ENCODE measurements around the gene ALK. TPM values are rescaled to one million over a fixed set of nuclear protein-coding genes. Genes with fewer than 3 reads are reported as not detected.
A peak's percentile ranks its signal among the peaks of the same experiment; 100 is the strongest.

The ALK gene
- total RNA-seq, 3 donors from 2014 or later = 0.07 to 2.4 (median 0.09) TPM

GRCh38 chr2:29619689-29620088 is 301.7 kb downstream of the ALK start:
- no peaks in the 10 kb centered on the region for H3K4me1 ChIP-seq (ENCODE audit: low read depth)
- intact Hi-C loops (cut with DNase I, micrococcal nuclease) = no loop called here
- DNase-seq = no peak
- H3K4me3 ChIP-seq = no peak overlapping the region
- H3K36me3 ChIP-seq (ENCODE audit: low read depth) = no peaks in the 10 kb centered on the region
- H3K9me3 ChIP-seq = no peaks in the 10 kb centered on the region
- TF ChIP-seq CTCF (IDR thresholded peaks at IDR 0.05) = no peak
- ATAC-seq = no peak

GRCh38 chr2:29618024-29618423 is 303.4 kb downstream of the ALK start:
- intact Hi-C loops (cut with DNase I, micrococcal nuclease) = no loop called here
- Histone ChIP-seq H3K4me1 (ENCODE audit: low read depth) (no peaks in the 10 kb centered on the region), H3K9me3 (no peaks in the 10 kb centered on the region), H3K4me3 (no peak overlapping the region), H3K36me3 (ENCODE audit: low read depth) (no peaks in the 10 kb centered on the region)
- no peak for TF ChIP-seq CTCF (IDR thresholded peaks at IDR 0.05)
- ATAC-seq = peak; percentile 27
- DNase-seq = peak in 1 of 3 donors; percentile 2

GRCh38 chr2:29617351-29617750 is 304.0 kb downstream of the ALK start:
- intact Hi-C loops (cut with DNase I, micrococcal nuclease) = no loop called here
- no peak overlapping the region for H3K4me3 ChIP-seq
- H3K4me1 ChIP-seq (ENCODE audit: low read depth) = no peaks in the 10 kb centered on the region
- H3K36me3 ChIP-seq (ENCODE audit: low read depth) = no peaks in the 10 kb centered on the region
- no peaks in the 10 kb centered on the region for H3K9me3 ChIP-seq
- no peak for DNase-seq
- ATAC-seq = no peak
- TF ChIP-seq CTCF (IDR thresholded peaks at IDR 0.05) = no peak

GRCh38 chr2:29616569-29616968 is 304.8 kb downstream of the ALK start:
- no peak for ATAC-seq
- no peaks in the 10 kb centered on the region for H3K9me3 ChIP-seq
- H3K4me1 ChIP-seq (ENCODE audit: low read depth) = no peaks in the 10 kb centered on the region
- H3K4me3 ChIP-seq = no peak overlapping the region
- no peak for DNase-seq
- no peak for TF ChIP-seq CTCF (IDR thresholded peaks at IDR 0.05)
- intact Hi-C loops (cut with DNase I, micrococcal nuclease) = no loop called here
- H3K36me3 ChIP-seq (ENCODE audit: low read depth) = no peaks in the 10 kb centered on the region

- Histone ChIP-seq H3K36me3 (ENCODE audit: low read depth) (no peaks in the 10 kb centered on the region), H3K9me3 (no peaks in the 10 kb centered on the region), H3K4me3 (no peak overlapping the region), H3K4me1 (ENCODE audit: low read depth) (no peaks in the 10 kb centered on the region)
- ATAC-seq (no peak), DNase-seq (no peak)
- intact Hi-C loops (cut with DNase I, micrococcal nuclease) = no loop called here
- TF ChIP-seq CTCF (IDR thresholded peaks at IDR 0.05) = no peak
These were observed 305.5 kb downstream of the ALK start for GRCh38 chr2:29615841-29616240.

- no peak for TF ChIP-seq CTCF (IDR thresholded peaks at IDR 0.05)
- DNase-seq (no peak), ATAC-seq (no peak)
- intact Hi-C loops (cut with DNase I, micrococcal nuclease) = no loop called here
- Histone ChIP-seq H3K4me3 (no peak overlapping the region), H3K36me3 (ENCODE audit: low read depth) (no peaks in the 10 kb centered on the region), H3K9me3 (no peaks in the 10 kb centered on the region), H3K4me1 (ENCODE audit: low read depth) (no peaks in the 10 kb centered on the region)
These were observed 306.2 kb downstream of the ALK start for GRCh38 chr2:29615183-29615582.

All from mucosa of descending colon (tissue), 3 donors.